Posterior cingulate gyrus (tissue), 11 donors: ENCODE results near the gene FAXC.
A peak's percentile ranks its signal among the peaks of the same experiment; 100 is the strongest.
"Not testable (repeated sequence)": the region's sequence is repeated elsewhere in the genome, so short reads cannot be mapped to it uniquely, and the experiment has no call there.

Experiments used
- DNase-seq, 10 donors: peaks; one replicate each; pipeline versions ENCODE4 v3.0.0 to v3.0.0-alpha.2; 2020 to 2021; ENCODE audit warnings: mixed read lengths in 3 of 10
- intact Hi-C: fragments of 100-400 bp; cut with DNase I; formaldehyde crosslinking; loops from one replicate; pipeline ENCODE4 v1.15.1; 2023

Gene FAXC

DNA sequence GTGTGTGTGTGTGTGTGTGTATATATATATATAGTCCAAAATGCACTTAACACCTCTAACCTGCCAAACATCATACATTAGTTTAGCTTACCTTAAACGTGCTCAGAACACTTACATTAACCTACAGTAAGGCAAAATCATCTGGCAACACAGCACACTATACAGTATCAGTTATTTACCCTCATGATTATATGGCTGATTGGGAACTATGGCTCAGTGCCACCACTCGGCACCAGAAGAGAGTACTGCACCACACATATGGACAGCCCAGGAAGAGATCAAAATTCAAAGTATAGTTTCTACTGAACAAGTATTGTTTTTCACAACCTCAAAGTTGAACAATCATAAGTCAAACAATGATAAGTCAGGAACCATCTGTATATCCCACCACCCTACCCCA lies 59.8 kb downstream of the FAXC start:
- intact Hi-C loops: no loop called here

DNA sequence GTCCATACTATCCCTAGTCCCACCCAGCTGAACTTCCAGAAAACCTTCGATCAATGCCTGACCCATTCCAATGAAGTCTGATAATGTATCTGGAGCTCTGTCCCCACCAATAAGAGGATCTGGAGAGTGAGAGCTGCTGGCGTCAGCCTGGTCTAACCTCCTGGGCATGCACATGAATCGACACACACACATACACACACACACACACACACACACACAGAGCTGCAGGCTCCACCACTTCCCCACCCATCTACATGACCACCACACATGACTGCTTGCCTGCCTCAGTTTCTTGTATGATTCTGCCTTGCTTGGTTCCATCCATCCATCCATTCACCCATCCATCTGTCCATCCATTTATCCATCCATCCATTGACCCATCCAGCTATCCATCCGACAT lies 60.8 kb downstream of the FAXC start:
- intact Hi-C loops: no loop called here
- DNase-seq: no peak

More for the DNA sequence above, 59.8 kb downstream of the FAXC start:
- DNase-seq: no peak

DNA sequence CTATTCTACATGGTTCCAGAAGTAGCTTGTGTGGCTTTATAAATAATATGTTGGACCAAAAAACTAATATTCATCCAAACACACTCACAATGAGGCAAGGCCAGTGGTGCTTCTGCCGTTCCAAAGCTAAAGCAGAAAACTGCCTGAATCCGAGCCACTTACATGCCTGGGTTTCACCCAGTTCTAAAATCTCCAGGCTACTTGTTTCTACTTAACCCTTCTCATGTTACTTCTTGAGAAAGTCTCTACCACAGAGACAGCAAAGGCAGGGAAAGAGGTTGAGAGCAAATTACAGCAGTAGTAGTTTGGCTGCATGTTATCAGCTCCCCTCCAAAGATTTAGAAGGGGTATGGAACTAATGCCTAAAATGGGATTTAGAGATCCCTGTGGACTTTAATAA lies 62.0 kb downstream of the FAXC start:
- DNase-seq: no peak
- intact Hi-C loops: no loop called here

DNA sequence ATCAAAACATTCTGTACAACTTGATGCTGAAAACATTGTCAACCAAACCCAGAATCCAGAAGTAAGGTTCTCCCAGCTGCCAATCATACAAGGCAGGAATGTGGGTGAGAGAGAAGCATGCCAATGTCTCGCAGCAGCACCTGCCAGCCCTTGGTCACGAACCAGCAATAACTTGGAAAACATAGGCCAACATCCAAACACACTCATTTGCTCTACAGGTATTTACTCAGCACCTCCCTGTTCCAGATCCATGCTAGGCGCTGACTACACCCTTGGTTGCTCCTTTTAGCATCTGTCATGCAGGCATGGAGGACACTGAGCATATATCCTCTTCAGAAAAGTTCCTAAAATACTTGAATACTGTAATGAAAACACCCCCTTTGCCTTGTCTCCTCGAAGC lies 63.6 kb downstream of the FAXC start:
- intact Hi-C loops: no loop called here

DNA sequence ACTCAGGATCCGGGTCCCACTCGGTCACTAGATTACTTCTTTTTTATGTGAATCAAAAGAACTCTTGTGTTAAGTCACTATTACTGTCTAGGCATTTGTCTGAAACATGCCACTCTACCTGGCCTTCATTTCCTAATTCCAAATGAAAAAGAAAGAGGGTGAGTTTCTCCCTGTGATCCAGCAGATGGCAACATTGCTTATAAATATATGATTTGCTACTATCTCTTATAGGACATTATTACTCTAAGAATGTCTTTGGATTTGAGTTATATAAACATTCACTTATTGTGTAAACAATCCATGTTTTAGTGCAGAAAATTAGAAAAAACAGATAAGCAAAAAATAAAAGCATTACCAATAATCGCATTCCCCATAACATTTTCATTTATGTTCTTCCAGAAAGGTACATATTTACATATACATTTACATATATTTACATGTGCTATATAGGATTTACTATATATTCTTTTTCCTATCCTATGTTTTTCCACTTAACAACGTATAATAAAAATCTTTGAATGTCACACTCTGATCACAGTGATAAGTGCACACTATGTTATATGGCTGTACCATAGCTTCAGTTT lies 66.9 kb downstream of the FAXC start:
- intact Hi-C loops: no loop called here
- DNase-seq: no peak

More for the DNA sequence above, 63.6 kb downstream of the FAXC start:
- no peak for DNase-seq

DNA sequence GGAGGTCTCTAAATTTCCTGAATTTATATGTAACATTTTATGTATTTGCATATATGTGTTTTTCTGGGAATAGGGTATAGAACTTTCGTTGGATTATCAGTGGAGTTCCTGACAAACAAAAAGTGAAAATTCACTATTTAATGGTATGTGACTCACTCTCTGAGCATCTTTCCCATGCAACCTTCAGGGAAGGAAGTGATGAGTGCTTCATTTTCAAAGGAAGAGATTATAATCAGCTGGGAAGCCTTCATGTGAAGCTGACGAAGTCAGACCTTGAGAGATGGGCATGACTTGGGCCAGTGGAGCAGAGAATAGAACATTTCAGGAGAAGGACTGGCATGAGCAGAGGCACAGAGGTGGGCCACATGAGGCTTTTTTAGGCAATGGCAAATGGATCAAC lies 72.7 kb downstream of the FAXC start:
- DNase-seq: no peak
- intact Hi-C loops: no loop called here

DNA sequence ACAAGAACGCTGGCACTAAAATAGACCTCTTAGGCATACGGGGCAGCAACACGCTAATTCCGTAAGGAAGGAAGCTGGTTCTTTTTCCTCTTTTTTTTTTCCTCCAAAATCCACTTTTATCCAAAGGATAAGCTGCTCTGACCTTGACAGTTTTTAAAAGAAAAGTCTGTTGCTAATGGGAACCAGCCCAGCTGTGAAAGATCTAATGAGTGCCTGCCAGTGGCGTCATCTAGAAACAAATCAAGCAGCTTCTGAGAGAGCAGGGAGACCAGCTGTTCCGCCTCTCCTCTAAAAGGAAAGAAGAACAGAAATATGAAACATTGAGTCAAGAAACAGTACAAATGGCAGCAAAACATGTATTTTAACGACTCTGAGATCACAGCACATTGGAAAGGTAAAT lies 78.6 kb downstream of the FAXC start:
- no peak for DNase-seq
- intact Hi-C loops: no loop called here

DNA sequence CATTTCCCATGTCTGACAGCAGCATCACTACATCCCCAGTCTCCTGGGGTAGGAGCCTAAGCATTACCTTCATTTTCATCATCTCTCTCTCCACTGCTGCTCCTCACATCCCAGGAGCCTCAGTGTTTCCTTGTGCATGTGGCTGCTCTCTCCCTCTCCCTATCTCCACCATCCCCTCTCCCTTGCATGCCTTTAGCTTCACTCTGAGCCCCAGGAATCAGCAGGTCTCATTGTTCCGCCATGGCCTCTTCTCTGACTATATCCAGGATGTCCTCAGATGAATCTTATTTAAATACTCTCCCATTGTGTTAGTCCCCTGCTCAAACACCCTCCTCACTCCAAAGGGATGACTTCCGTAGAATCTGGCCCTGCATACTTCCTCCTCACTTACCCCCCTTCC lies 79.4 kb downstream of the FAXC start:
- DNase-seq: no peak
- intact Hi-C loops: no loop called here

DNA sequence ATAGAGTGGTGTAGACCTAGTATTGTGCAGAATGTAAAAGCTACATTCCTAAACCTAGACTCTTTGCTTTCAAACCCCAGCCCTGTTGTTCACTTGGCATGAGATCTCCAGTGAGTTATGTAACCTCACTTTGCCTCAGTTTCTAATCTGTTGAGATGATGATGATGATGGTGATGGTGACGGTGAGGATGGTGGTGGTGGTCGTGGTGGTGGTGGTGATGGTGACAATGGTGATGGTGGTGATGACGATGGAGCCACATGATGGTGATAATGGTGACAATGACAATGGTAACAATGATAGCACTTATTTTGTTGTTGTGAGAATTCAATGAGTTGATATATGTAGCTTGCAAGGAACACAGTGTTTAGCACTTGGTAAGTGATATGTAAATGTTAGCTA lies 80.3 kb downstream of the FAXC start:
- intact Hi-C loops: no loop called here
- no peak for DNase-seq

DNA sequence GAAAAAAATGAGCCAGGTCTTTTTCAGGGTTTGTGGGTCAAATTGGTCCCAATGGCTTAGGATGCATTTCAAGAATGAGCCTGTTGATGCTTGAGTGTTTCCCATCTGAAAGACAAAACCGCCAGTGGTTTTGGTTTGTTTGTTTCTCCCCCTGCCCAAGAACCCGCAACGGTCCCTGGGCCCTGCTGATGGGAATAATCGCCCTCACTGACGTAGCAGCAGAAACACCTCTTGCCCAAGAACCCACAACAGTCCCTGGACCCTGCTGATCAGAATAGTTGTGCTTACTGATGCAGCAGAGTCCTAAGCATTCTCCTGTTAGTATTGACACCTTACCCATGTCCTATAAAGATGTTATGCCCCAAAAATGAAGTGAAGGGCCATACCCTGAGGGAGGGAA lies 82.5 kb downstream of the FAXC start:
- DNase-seq, intact Hi-C loops: not testable (repeated sequence)

DNA sequence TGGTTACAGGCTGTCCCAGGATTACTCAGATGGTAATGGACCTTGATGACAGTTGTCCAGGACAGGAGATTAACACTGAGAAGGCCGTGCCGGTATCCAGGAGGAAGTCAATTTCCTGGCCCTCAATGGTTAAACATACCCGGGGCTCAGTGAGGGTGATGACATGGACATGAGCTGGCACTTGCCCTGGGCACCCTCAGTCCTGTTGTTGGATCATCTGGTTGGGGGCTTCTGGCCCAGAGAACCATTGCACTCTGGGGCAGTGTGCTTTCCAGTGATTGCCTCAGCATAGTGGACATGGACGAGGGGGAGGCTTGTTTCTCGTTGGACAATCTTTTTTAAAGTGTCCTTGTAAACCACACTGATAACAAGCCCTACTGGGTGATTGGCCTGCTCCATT lies 84.0 kb downstream of the FAXC start:
- intact Hi-C loops: not testable (repeated sequence)

DNA sequence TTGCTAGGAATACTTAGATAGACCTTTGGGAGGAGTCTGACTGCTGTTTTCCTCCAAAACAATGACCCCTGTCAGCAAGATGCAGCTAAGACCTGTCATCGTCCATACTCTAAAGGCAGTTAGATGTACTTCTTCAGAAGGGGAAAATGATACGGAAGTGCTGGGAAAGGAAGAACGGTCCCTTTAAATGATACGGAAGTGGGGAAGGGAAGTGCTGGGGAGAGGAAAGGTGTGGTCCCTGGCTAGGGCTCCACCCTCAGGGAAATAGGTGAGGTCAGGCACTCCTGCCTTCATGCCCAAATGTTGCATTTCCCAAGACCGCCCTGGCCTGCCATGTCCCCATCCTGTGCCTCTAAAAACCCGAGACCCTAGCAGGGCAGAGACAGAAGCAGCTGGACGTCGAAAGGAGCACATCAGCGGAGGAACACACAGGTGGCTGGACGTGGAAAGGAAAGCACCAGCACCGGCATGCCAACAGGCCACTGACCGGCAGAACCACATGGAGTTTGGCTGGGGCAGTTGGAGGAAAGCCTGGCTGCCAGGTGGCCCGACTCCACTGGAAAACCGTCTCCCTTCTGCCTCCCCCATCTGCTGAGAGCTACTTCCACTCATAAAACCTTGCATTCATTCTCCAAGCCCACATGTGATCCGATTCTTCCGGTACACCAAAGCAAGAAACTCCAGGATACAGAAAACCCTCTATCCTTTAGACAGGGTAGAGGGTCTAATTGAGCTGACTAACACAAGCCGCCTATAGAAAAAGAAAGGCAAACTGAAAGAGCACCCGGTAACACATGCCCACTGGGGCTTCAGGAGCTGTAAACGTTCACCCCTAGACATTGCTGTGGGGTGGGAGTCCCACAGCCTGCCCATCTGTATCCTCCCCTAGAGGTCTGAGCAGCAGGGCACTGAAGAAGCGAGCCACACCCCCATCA lies 94.6 kb downstream of the FAXC start:
- intact Hi-C loops: no loop called here
- DNase-seq: no peak

More for the DNA sequence above, 84.0 kb downstream of the FAXC start:
- DNase-seq: not testable (repeated sequence)

DNA sequence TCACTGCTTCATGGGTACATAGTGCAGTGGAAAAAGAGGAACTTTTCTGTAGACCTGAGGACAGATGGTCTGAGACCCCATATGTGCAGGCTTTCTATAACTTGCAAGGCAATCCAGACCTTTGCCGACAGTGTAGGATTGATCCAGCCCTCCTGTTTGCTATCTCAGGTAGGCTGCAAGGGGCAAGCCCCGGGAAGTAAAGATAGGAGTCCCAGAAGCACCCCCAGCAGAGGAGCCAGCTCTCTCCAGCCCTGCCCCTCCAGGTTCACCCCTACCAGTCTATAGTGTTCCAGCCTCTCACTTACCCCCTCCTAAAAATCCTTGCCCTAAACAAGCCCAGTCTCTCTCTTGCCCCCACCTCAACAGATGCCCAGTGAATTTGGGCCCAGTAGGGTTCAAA lies 96.2 kb downstream of the FAXC start:
- DNase-seq: no peak
- intact Hi-C loops: no loop called here

DNA sequence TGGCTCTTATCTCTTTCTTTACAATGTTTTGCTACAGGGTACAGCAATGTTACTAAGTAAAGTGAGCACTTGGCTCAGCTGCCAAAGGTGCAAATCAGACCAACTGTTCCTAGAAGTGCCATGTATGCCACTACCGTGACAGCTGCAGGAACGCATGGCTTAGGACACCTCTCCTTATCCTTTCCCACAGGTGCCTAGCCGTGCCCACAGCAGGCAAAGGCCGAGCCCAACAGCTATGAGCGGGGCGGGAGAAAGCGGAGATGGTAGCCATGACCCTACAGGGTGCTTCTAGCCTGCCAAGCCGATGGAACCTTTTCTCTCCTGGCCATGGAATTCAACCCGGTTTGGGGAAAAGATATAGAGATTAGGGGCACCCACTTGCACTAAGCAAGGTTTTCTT lies 97.1 kb downstream of the FAXC start:
- DNase-seq: no peak

DNA sequence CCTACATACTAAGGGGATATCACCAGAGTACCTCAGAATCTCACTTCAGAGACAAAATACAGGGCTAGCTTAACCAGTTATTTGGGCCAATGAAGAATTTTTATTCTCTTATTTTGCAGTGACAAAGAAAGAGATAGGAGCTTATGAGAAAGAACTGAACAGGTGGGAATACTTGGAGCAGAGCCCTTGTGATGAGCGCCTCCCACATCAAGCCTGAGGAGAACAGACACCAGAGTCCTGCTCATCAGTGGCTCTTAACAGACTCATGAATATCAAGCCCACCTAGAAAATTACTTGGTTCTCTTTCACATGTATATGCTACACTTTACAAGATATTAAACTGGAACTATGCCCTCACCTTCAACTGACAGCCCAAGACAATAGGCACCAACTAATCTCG lies 99.0 kb downstream of the FAXC start:
- intact Hi-C loops: no loop called here
- DNase-seq: no peak

More for the DNA sequence above, 97.1 kb downstream of the FAXC start:
- intact Hi-C loops: no loop called here

DNA sequence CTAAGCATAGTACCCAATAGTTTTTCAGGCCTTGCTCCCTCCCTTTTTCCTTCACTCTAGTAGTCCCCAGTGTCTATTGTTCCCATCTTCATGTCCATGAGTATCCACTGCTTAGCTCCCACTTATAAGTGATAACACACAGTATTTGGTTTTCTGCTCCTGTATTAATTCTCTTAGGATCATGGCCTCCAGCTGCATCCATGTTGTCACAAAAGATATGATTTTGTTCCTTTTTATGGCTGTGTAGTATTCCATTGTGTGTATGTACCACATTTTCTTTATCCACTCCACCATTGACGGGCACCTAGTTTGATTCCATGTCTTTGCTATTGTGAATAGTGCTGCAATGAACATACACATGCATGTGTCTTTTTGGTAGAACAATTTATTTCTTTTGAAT lies 102.9 kb downstream of the FAXC start:
- intact Hi-C loops: no loop called here
- no peak for DNase-seq

DNA sequence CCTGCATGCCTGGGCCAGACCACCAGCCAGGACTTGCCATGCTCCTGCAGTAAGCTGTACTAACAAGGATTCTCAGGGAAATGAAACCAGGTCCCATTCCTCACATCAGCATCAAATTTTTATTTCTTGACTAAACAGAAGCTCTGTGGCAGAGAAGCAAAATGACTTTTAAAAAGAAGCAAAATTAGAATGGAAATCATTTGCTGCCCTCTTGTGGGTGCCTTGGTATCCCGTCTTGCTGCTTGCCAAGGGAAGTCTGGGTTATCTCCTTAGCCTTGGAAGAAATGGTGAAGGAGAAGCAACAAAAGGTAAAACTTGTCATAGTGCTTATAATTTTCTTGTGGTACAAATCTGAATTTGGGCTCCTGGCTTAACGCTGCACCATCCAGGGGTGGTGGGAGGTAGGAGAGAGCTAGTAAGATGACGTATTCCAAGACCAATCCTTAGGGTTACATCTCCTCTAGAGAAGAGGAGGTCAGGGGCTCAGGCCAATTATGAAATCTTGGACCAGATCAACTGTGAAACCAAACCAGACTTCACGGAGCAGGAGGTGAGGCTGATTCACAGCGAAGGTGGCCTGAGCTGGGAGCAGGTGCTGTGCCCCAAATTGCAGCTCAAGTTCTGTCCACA lies 107.5 kb downstream of the FAXC start:
- intact Hi-C loops: no loop called here
- peak in 3 of 10 donors; percentile 11 to 17 (median 15) for DNase-seq

DNA sequence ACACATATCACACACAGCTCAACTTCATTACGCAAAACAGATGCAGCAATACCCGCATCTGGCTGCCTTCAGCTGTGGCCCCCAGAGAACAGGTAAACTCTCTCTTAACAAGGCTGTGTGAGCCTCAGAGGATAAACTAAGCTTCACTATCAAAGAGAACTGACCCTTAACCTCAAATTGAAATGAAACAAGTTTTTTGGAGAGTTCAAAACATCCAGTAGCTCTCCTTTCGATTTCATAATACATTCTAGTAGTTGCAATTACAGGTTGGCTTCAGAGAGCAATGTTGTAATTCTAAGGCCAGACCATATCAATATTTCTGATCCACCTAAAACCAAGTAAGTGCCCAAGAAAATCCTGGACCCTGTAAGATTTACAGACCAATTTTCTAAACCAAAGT lies 113.5 kb downstream of the FAXC start:
- DNase-seq: no peak
- intact Hi-C loops: no loop called here

DNA sequence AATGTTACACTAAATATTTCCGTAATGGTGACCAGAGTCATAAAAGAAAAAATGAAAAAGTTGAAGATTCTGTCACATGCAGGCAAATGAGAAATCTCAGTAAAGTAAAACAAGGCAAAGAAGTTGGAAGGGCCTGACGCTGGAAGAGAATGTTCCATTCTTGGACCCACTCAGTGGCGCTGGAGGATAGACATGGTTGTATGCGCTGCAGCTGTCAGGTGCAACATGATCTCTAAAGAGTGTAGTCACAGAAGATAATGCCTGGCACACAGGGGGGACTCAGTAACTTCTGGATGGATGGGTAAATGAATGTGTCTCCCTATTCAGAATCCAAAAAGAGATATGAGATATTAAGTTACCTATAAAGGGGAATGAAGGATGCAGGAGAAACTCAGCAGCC lies 116.3 kb downstream of the FAXC start:
- no peak for DNase-seq
- intact Hi-C loops: no loop called here

DNA sequence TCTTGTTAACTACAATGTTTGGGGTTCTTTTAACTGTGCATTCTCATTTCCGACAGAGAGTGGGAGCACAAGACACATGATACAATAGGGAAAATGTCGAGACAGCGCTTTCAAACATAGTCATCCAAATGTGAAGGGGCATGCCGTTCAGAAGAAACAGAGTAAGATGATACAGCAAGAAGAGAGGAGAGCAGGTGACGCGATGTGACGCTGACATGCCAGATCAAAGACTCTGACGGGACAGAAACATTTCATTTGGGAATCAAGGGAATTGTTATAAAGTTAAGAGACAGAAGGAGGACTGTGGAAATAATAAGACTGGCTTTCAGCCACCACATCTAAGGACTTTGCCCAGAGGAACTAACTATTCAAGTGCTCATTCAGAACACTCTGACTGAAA lies 117.4 kb downstream of the FAXC start:
- intact Hi-C loops: no loop called here

DNA sequence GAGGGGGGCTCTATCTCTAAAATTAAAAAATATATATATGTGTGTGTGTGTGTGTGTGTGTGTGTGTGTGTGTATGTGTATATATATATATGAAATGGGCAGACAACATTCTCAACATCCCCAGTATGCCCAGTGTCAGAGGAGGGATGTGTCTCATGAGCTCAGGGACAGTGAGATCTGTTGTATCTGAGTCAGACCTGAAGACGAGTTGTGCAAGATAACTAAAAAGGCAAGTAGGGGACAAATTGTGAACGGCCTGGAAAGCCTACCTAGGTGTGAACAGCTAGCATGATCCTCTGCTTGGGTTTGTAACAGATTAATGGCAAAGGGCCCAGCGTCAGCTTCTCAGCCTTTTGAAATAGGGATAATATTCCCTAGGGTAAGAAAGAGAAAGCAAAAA lies 124.3 kb downstream of the FAXC start:
- no peak for DNase-seq
- intact Hi-C loops: no loop called here

More for the DNA sequence above, 117.4 kb downstream of the FAXC start:
- no peak for DNase-seq
